Transverse colon (tissue), 4 donors: ENCODE measurements around the gene UBASH3B. TPM values are rescaled to one million over a fixed set of nuclear protein-coding genes. Genes with fewer than 3 reads are reported as not detected.

Source experiments
- DNase-seq: peaks from one replicate; pipeline ENCODE4 v3.0.0-alpha.2; 2019
- H3K27ac ChIP-seq, 4 donors: fragments of 200-600 bp; sonication (generic); 2 replicates each; pipeline ENCODE4 v1.5.1; 2016 to 2018; ENCODE audit warnings: inconsistent platforms in 4 of 4
- H3K27me3 ChIP-seq: fragments of 200-600 bp; sonication (generic); 2 replicates; pipeline ENCODE4 v1.5.1; 2017; ENCODE audit warnings: inconsistent platforms
- H3K36me3 ChIP-seq, 4 donors: fragments of 200-600 bp; sonication (generic); 2 replicates each; pipeline ENCODE4 v1.5.1; 2017 to 2019; ENCODE audit warnings: inconsistent platforms in 4 of 4
- H3K4me1 ChIP-seq, 4 donors: fragments of 200-600 bp; sonication (generic); 2 replicates each; pipeline ENCODE4 v1.5.1; 2017 to 2020; ENCODE audit warnings: inconsistent platforms in 4 of 4
- H3K4me3 ChIP-seq, 4 donors: fragments of 200-600 bp; sonication (generic); 1 replicate in 1 of 4; 2 replicates in 3 of 4; pipeline versions ENCODE4 v1.5.1 to v1.6.1; 2017 to 2019; ENCODE audit warnings: inconsistent platforms in 4 of 4
- H3K9me3 ChIP-seq, 2 donors: fragments of 200-600 bp; sonication (generic); 2 replicates each; pipeline ENCODE4 v1.5.1; 2017 to 2019; ENCODE audit warnings: inconsistent platforms in 2 of 2
- EP300 ChIP-seq: sonication (generic); formaldehyde crosslinking; IDR thresholded peaks from one replicate; pipeline ENCODE4 v1.6.1; 2017; ENCODE audit warnings: antibody characterized with exemption, low read depth
- POLR2A ChIP-seq: fragments of 450-650 bp; IDR thresholded peaks from one replicate; pipeline ENCODE4 v1.6.1; 2016; ENCODE audit warnings: antibody characterized with exemption, mild to moderate bottlenecking, moderate library complexity
- POLR2AphosphoS5 ChIP-seq, 3 donors: sonication (generic); formaldehyde crosslinking; IDR thresholded peaks; one replicate each; pipeline ENCODE4 v1.6.1; 2016; ENCODE audit warnings: antibody characterized with exemption in 3 of 3
- WGBS, 2 donors: methylation state at CpG; one replicate each; pipeline ENCODE4 v1.1.5; 2018; ENCODE audit warnings: low coverage in 1 of 2; 5-methylcytosine and 5-hydroxymethylcytosine counted together
- in situ Hi-C, 4 donors: fragments of 200-750 bp; cut with MboI; loops; one replicate each; pipeline versions ENCODE4 v1.15.0 to v1.15.1; 2017; ENCODE audit warnings: low sequenced_read_pairs in 3 of 4, low pct_ligation_motif_present in 1 of 4, low pct_unique_long_range_greater_than_20kb in 1 of 4
- intact Hi-C: fragments of 100-400 bp; cut with DNase I; formaldehyde crosslinking; loops from one replicate; pipeline ENCODE4 v1.15.1; 2023; ENCODE audit warnings: low total_unique reads
- total RNA-seq, 4 donors: library from RNA; depleted of rRNA; stranded (reverse); fragments of >200 nt; gene quantifications; one replicate each; pipeline ENCODE4 v1.1.0, GENCODE V29; 2016
- TF ChIP-seq, protein P1 (sequence below), 5 experiments: fragments of 200-600 bp in 3 of 5; fragments of 450-650 bp in 2 of 5; sonication (generic) in 3 of 5; IDR thresholded peaks; 1 replicate in 2 of 5; 2 replicates in 3 of 5; pipeline ENCODE4 v1.5.1; 2016 to 2017; ENCODE audit warnings: antibody characterized with exemption in 5 of 5, inconsistent platforms in 3 of 5, mild to moderate bottlenecking in 2 of 5, moderate library complexity in 1 of 5

Gene UBASH3B
- total RNA-seq, 4 donors from 2014 or later = 2.0 to 101 (median 17.0) TPM

DNA sequence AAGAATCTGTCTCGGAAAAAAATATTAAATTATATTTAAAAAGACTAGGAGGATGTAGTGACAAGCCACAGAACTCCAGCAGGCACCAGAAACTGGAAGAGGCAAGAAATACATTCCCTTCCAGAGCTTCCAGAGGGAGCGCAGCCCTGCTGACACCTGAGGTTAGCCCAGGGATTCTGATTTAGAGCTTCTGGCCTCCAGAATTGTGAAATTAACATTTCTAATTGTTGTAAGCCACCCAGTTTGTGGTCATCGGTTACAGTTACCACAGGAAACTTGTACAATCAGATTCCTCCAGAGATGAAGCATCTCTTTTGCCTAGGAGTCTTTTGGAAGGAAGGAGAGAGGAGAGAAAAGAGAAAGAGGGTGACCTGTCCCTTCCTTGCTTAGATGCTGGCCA is 6.4 kb upstream of the UBASH3B start:
- intact Hi-C loops (no loop called here), in situ Hi-C loops (loop anchor here in 2 of 4 donors (25.0 kb wide), 2 partner anchors 213 to 388 kb away; no protein-coding TSS in a partner anchor)
- TF ChIP-seq EP300 (no peak), POLR2AphosphoS5 (IDR thresholded peaks at IDR 0.05) (no peak)
- TF ChIP-seq, protein P1, sequence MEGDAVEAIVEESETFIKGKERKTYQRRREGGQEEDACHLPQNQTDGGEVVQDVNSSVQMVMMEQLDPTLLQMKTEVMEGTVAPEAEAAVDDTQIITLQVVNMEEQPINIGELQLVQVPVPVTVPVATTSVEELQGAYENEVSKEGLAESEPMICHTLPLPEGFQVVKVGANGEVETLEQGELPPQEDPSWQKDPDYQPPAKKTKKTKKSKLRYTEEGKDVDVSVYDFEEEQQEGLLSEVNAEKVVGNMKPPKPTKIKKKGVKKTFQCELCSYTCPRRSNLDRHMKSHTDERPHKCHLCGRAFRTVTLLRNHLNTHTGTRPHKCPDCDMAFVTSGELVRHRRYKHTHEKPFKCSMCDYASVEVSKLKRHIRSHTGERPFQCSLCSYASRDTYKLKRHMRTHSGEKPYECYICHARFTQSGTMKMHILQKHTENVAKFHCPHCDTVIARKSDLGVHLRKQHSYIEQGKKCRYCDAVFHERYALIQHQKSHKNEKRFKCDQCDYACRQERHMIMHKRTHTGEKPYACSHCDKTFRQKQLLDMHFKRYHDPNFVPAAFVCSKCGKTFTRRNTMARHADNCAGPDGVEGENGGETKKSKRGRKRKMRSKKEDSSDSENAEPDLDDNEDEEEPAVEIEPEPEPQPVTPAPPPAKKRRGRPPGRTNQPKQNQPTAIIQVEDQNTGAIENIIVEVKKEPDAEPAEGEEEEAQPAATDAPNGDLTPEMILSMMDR (IDR thresholded peaks at IDR 0.05) = no peak

DNA sequence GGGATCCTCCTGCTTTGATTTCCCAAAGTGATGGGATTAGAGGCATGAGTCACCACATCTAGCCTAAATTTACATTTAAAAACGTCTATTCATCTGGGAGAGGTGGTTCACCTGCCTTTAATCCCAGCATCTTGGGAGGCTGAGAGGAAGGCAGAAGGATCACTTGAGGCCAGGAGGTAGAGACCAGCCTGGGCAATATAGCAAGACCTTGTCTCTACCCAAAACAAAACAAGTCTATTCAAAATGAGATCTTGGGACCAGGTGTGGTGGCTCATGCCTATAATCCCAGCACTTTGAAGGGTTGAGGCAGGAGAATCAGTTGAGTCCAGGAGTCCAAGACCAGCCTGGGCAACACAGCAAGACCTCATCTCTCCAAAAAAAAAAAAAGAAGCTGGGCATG is 4.9 kb upstream of the UBASH3B start:
- TF ChIP-seq, protein P1 (IDR thresholded peaks at IDR 0.05) = no peak
- TF ChIP-seq POLR2A (no peak), POLR2AphosphoS5 (IDR thresholded peaks at IDR 0.05) (no peak), EP300 (no peak)
- in situ Hi-C loops = no loop called here
- Histone ChIP-seq H3K4me1 (peaks cover 0 to 5% (median 3%) of the 10 kb centered on the region in 4 donors), H3K36me3 (no peaks in the 10 kb centered on the region), H3K4me3 (no peak overlapping the region), H3K9me3 (no peaks in the 10 kb centered on the region), H3K27me3 (peaks cover 5% of the 10 kb centered on the region), H3K27ac (no peak overlapping the region)
- intact Hi-C loops = no loop called here
- WGBS, 2 donors = 38% methylated on average over 1 of the region's 1 CpG; no CpG with 5 or more reads in 1 of the 2 donors
- no peak for DNase-seq

More for the DNA sequence above, 6.4 kb upstream of the UBASH3B start:
- Histone ChIP-seq H3K27me3 (peaks cover under 1% of the 10 kb centered on the region), H3K4me3 (no peak overlapping the region), H3K27ac (no peak overlapping the region), H3K36me3 (no peaks in the 10 kb centered on the region), H3K4me1 (no peaks in the 10 kb centered on the region), H3K9me3 (no peaks in the 10 kb centered on the region)
- DNase-seq = no peak
- 84 to 100% methylated on average over 2 to 3 of the region's 3 CpGs for WGBS, 2 donors

DNA sequence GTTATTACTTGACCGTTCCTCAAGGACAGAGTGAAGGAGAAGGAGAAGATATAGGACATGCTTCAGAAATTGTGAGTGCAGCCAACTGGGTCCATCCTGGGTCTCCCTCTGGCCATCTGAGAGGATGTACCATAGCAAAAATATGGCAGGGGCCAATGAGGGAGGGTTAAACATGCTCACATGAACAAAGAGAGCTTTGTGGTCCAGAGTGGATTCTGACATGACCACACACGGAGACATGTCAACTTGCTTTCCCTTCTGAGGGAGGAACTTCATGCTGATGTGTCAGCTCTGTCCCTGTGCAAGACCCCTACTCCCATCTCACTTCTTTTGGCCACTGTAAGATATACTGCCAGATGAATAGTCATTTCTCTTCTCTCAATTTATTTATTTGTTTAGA is 3.0 kb upstream of the UBASH3B start:
- WGBS, 2 donors = 65 to 79% methylated on average over 2 of the region's 2 CpGs
- Histone ChIP-seq H3K36me3 (no peaks in the 10 kb centered on the region), H3K4me1 (peaks cover 5 to 16% (median 7%) of the 10 kb centered on the region in 4 donors), H3K27ac (no peak overlapping the region), H3K9me3 (no peaks in the 10 kb centered on the region), H3K4me3 (no peak overlapping the region), H3K27me3 (peaks cover 8% of the 10 kb centered on the region)
- in situ Hi-C loops = no loop called here
- no peak for DNase-seq
- intact Hi-C loops = no loop called here
- TF ChIP-seq EP300 (no peak), POLR2AphosphoS5 (IDR thresholded peaks at IDR 0.05) (no peak), POLR2A (no peak)
- TF ChIP-seq, protein P1 (IDR thresholded peaks at IDR 0.05) = no peak

DNA sequence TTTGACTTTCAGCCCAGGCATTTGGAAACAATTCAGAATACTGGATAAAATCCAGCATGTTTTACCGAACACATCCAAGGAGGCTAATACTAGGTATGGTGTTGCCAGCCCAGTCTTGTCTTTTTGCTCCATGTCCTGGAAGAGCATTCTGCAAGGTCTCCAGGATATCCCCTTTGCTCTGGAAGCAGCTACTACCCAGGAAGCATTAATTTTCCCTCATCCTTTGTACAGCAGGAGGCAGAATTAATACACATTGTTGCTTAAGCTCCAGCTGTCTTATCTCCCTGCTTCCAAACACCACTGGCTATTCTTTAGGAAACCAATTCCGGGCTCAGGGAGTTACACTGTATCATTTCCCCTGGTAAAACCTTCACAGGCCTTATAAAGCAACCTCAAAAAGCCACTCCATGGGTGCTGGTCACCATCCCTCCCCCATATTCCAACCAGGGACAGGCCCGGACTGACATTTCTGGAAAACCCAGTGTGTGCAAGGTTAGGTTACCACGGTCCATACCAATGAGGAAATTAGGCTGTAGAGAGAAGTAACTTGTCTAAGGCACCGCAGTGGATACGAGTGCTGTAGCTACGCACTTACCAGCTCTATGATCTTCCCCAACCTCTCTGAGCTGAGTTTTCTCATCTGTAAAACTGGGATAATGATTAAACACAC is 1.5 kb upstream of the UBASH3B start:
- intact Hi-C loops = no loop called here
- Histone ChIP-seq H3K4me1 (peaks cover 5 to 18% (median 7%) of the 10 kb centered on the region in 4 donors), H3K36me3 (no peaks in the 10 kb centered on the region), H3K27ac (no peak overlapping the region), H3K4me3 (no peak overlapping the region), H3K9me3 (no peaks in the 10 kb centered on the region), H3K27me3 (peaks cover 8% of the 10 kb centered on the region)
- TF ChIP-seq EP300 = no peak
- TF ChIP-seq, protein P1 (IDR thresholded peaks at IDR 0.05) = no peak
- DNase-seq = no peak
- in situ Hi-C loops = no loop called here
- 60 to 68% methylated on average over 2 to 7 of the region's 7 CpGs for WGBS, 2 donors
